PFSK-1 (cell line): Measurements from ENCODE around the gene RIMS1.

Source experiments
- FOXP2 ChIP-seq: optimal IDR thresholded peaks from 2 replicates; pipeline ENCODE3; 2011; ENCODE audit warnings: borderline replicate concordance, control low read depth, inconsistent platforms; ENCODE audit not compliant: insufficient read depth; ENCODE audit errors: extremely low read length, extremely low read depth
- POLR2AphosphoS5 ChIP-seq: IDR thresholded peaks from 2 replicates; pipeline ENCODE4 v1.6.1; 2012; ENCODE audit warnings: low read depth, mild to moderate bottlenecking, control low read depth, low read length, moderate library complexity
- REST ChIP-seq, 2 experiments: IDR thresholded peaks; 2 replicates each; pipeline versions ENCODE4 v1.6.1 to v1.8.0; 2011 to 2012; ENCODE audit warnings: low read depth in 2 of 2, low read length in 2 of 2, control low read depth in 1 of 2, inconsistent platforms in 1 of 2, mild to moderate bottlenecking in 1 of 2, moderate library complexity in 1 of 2; ENCODE audit not compliant: insufficient read depth in 1 of 2
- SIN3A ChIP-seq: IDR thresholded peaks from 2 replicates; pipeline ENCODE4 v1.6.1; 2012; ENCODE audit warnings: mild to moderate bottlenecking, low read length, moderate library complexity, borderline replicate concordance; ENCODE audit not compliant: insufficient read depth
- TAF1 ChIP-seq: IDR thresholded peaks from 2 replicates; pipeline ENCODE4 v1.6.1; 2012; ENCODE audit warnings: low read length, control low read depth, borderline replicate concordance; ENCODE audit not compliant: insufficient read depth

RIMS1 gene

GRCh38 chr6:72238900-72239299, 352.6 kb downstream of the RIMS1 start:
- no peak for TF ChIP-seq SIN3A

GRCh38 chr6:72245565-72245964, 359.2 kb downstream of the RIMS1 start:
- TF ChIP-seq FOXP2, result no peak
- TF ChIP-seq TAF1, result no peak
- TF ChIP-seq SIN3A, result no peak
- TF ChIP-seq POLR2AphosphoS5, result no peak
- no peak for TF ChIP-seq REST (IDR thresholded peaks at IDR 0.05; ENCODE audit: insufficient read depth in 1 of 2, low read depth in 2 of 2, low read length in 2 of 2)

GRCh38 chr6:72246926-72247325, 360.6 kb downstream of the RIMS1 start:
- no peak for TF ChIP-seq FOXP2
- no peak for TF ChIP-seq SIN3A
- no peak for TF ChIP-seq POLR2AphosphoS5
- no peak for TF ChIP-seq TAF1
- no peak for TF ChIP-seq REST (IDR thresholded peaks at IDR 0.05; ENCODE audit: insufficient read depth in 1 of 2, low read depth in 2 of 2, low read length in 2 of 2)

- TF ChIP-seq SIN3A (no peak), TAF1 (no peak), FOXP2 (no peak)
Observed at GRCh38 chr6:72248621-72249020, 362.3 kb downstream of the RIMS1 start.

GRCh38 chr6:72250664-72251063, 364.3 kb downstream of the RIMS1 start:
- TF ChIP-seq REST (IDR thresholded peaks at IDR 0.05; ENCODE audit: insufficient read depth in 1 of 2, low read depth in 2 of 2, low read length in 2 of 2) (no peak), SIN3A (no peak), TAF1 (no peak), POLR2AphosphoS5 (no peak), FOXP2 (no peak)

GRCh38 chr6:72260489-72260888, 374.1 kb downstream of the RIMS1 start:
- no peak for TF ChIP-seq SIN3A
- no peak for TF ChIP-seq TAF1
- TF ChIP-seq REST (IDR thresholded peaks at IDR 0.05; ENCODE audit: insufficient read depth in 1 of 2, low read depth in 2 of 2, low read length in 2 of 2), result no peak
- TF ChIP-seq FOXP2, result no peak
- TF ChIP-seq POLR2AphosphoS5, result no peak
